CD4-positive, alpha-beta T cell (primary cell): ENCODE data around the gene PIK3C2A. TPM values are rescaled to one million over a fixed set of nuclear protein-coding genes. Genes with fewer than 3 reads are reported as not detected.
A peak's percentile ranks its signal among the peaks of the same experiment; 100 is the strongest.

Source experiments
- ATAC-seq: fragments of 200-7000 bp; cut with Tn5 transposase; one replicate; pipeline ENCODE4 v1.10.0; 2022; ENCODE audit warnings: mild to moderate bottlenecking; ENCODE audit not compliant: poor library complexity
- CTCF ChIA-PET: fragments of 350-600 bp; sonication (Branson Sonifier 250); formaldehyde crosslinking; loops from one replicate; lab custom pipeline; 2021; ENCODE audit warnings: antibody characterized with exemption, inconsistent platforms; lab: Charles Lee
- POLR2A ChIA-PET: fragments of 350-600 bp; sonication (Branson Sonifier 250); formaldehyde crosslinking; loops from one replicate; lab custom pipeline; 2021; ENCODE audit warnings: antibody characterized with exemption, inconsistent platforms; lab: Charles Lee
- DNase-seq, 14 experiments: peaks; one replicate each; pipeline ENCODE4 v3.0.0-alpha.2; 2013 to 2020; ENCODE audit warnings: mixed read lengths in 2 of 14
- H3K27ac ChIP-seq, 2 donors: one replicate each; pipeline versions ENCODE4 v1.5.1 to v1.7.0; 2013; ENCODE audit warnings: low read length in 2 of 2, low read depth in 1 of 2, mild to moderate bottlenecking in 1 of 2
- H3K27me3 ChIP-seq, 2 experiments: 1 replicate in 1 of 2; 2 replicates in 1 of 2; pipeline versions ENCODE4 v1.6.1 to v1.7.0; 2013; ENCODE audit warnings: low read length in 2 of 2, control low read depth in 1 of 2, mild to moderate bottlenecking in 1 of 2, moderate library complexity in 1 of 2; ENCODE audit not compliant: insufficient read depth in 2 of 2, control insufficient read depth in 1 of 2
- H3K36me3 ChIP-seq: one replicate; pipeline ENCODE4 v1.6.1; 2013; ENCODE audit warnings: low read length, control low read depth; ENCODE audit not compliant: insufficient read depth
- H3K4me1 ChIP-seq: one replicate; pipeline ENCODE4 v1.6.1; 2013; ENCODE audit warnings: low read length, control low read depth; ENCODE audit not compliant: insufficient read depth
- H3K4me3 ChIP-seq: one replicate; pipeline ENCODE4 v1.5.1; 2013; ENCODE audit warnings: mild to moderate bottlenecking, low read length, moderate library complexity
- H3K9me3 ChIP-seq, 2 experiments: 1 replicate in 1 of 2; 2 replicates in 1 of 2; pipeline versions ENCODE4 v1.6.1 to v1.7.0; 2013; ENCODE audit warnings: low read length in 2 of 2, mild to moderate bottlenecking in 2 of 2, control low read depth in 1 of 2, moderate library complexity in 1 of 2; ENCODE audit not compliant: control insufficient read depth in 1 of 2, insufficient read depth in 1 of 2
- H3K27ac Mint-ChIP-seq: one replicate; pipeline ENCODE4 v1.8.0; 2020; ENCODE audit warnings: mixed read lengths
- H3K27me3 Mint-ChIP-seq: one replicate; pipeline ENCODE4 v1.8.0; 2021; ENCODE audit warnings: mixed read lengths
- H3K36me3 Mint-ChIP-seq: one replicate; pipeline ENCODE4 v1.8.0; 2021; ENCODE audit warnings: low read depth, mixed read lengths
- H3K4me1 Mint-ChIP-seq: one replicate; pipeline ENCODE4 v1.8.0; 2021; ENCODE audit warnings: low read depth, mixed read lengths
- H3K4me3 Mint-ChIP-seq: one replicate; pipeline ENCODE4 v1.8.0; 2020; ENCODE audit warnings: mild to moderate bottlenecking, mixed read lengths
- H3K9me3 Mint-ChIP-seq: one replicate; pipeline ENCODE4 v1.8.0; 2020; ENCODE audit warnings: mixed read lengths
- CTCF ChIP-seq: fragments of 200-600 bp; IDR thresholded peaks from one replicate; pipeline ENCODE4 v1.8.0; 2022; ENCODE audit warnings: antibody characterized with exemption, mild to moderate bottlenecking
- intact Hi-C, 2 experiments: fragments of 100-400 bp; cut with DNase I in 1 of 2; cut with micrococcal nuclease in 1 of 2; formaldehyde crosslinking; loops; one replicate each; pipeline versions ENCODE4 v1.15.1 to v1.9.0; 2023 to 2025; cut with DNase I, micrococcal nuclease
- total RNA-seq, 174 experiments: library from RNA in 2 of 174; stranded (reverse) in 2 of 174; gene quantifications; one replicate each; pipeline ENCODE4 v1.2.3 and lab custom pipeline; 2021 to 2026

Gene PIK3C2A
- total RNA-seq, 2 experiments from 2014 or later, result 39.2 to 43.0 TPM

- ATAC-seq (no peak), DNase-seq (no peak)
- ChIA-PET CTCF (no interaction called here), POLR2A (interaction anchor here (0.9 to 2.0 kb wide), 3 partner anchors 45 to 197 kb away, joined by 3 to 35 read pairs (median 4); partner anchors contain the start of gene RPS13)
- Histone ChIP-seq H3K27ac (no peak overlapping the region), H3K27me3 (no peaks in the 10 kb centered on the region), H3K4me3 (peak overlapping the region; percentile 95), H3K4me1 (peaks cover 27% of the 10 kb centered on the region), H3K9me3 (no peaks in the 10 kb centered on the region), H3K36me3 (peaks cover 9% of the 10 kb centered on the region)
- intact Hi-C loops, result loop anchor here (5.0 to 10.0 kb wide), 8 partner anchors 129 to 1191 kb away; partner anchors contain the start of genes C11orf58 (in 1 of the 2), GTF2H1 (in 1 of the 2), HPS5 (in 1 of the 2) and NCR3LG1 (in 1 of the 2)
- Mint-ChIP-seq H3K4me3 (peak overlapping the region; percentile 95), H3K27me3 (no peaks in the 10 kb centered on the region), H3K27ac (peak overlapping the region; percentile 90), H3K9me3 (no peaks in the 10 kb centered on the region), H3K36me3 (peaks cover 34% of the 10 kb centered on the region), H3K4me1 (peaks cover 48% of the 10 kb centered on the region)
- TF ChIP-seq CTCF, result no peak
Measured at GRCh38 chr11:17206463-17206862, 1.3 kb downstream of the PIK3C2A start.

GRCh38 chr11:17197431-17197898, 10.3 kb downstream of the PIK3C2A start:
- POLR2A ChIA-PET, result no interaction called here
- no peaks in the 10 kb centered on the region for H3K27me3 ChIP-seq
- H3K4me3 ChIP-seq, result no peak overlapping the region
- H3K9me3 ChIP-seq, result no peaks in the 10 kb centered on the region
- H3K9me3 Mint-ChIP-seq, result no peaks in the 10 kb centered on the region
- no peak overlapping the region for H3K27ac Mint-ChIP-seq
- TF ChIP-seq CTCF, result no peak
- intact Hi-C loops, result no loop called here
- H3K27me3 Mint-ChIP-seq, result no peaks in the 10 kb centered on the region
- ATAC-seq (no peak), DNase-seq (no peak)
- CTCF ChIA-PET, result no interaction called here
- H3K36me3 Mint-ChIP-seq, result peaks cover 48% of the 10 kb centered on the region
- peaks cover 35% of the 10 kb centered on the region for H3K4me1 Mint-ChIP-seq
- peaks cover 13% of the 10 kb centered on the region for H3K36me3 ChIP-seq
- H3K27ac ChIP-seq, result no peak overlapping the region
- no peak overlapping the region for H3K4me3 Mint-ChIP-seq
- no peaks in the 10 kb centered on the region for H3K4me1 ChIP-seq

DNA sequence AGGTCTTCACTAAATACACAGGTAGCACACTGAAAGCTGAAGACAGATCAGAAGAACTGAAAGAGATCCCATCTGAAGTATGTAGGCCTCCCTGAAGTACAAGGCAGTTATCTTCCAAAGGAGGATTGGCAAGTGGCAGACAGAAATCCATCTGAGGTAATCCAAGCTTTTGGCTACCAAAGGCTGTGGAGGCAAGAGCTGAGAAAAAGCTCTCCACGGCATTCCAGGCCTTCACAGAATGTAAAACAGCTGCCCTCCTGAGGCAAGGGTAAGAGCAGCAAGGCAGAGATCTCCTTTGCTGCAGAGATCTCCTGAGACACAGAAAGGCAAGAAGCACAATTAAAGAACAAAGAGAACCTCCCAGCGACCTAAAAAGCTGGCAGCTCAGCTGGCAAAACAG, 19.1 kb downstream of the PIK3C2A start:
- H3K4me1 ChIP-seq, result no peaks in the 10 kb centered on the region
- no peak overlapping the region for H3K27ac ChIP-seq
- no peaks in the 10 kb centered on the region for H3K9me3 Mint-ChIP-seq
- TF ChIP-seq CTCF, result no peak
- DNase-seq (no peak), ATAC-seq (no peak)
- peaks cover 22% of the 10 kb centered on the region for H3K36me3 ChIP-seq
- H3K27me3 Mint-ChIP-seq, result no peaks in the 10 kb centered on the region
- H3K9me3 ChIP-seq, result no peaks in the 10 kb centered on the region
- ChIA-PET CTCF (no interaction called here), POLR2A (no interaction called here)
- peaks cover 55% of the 10 kb centered on the region for H3K36me3 Mint-ChIP-seq
- no peak overlapping the region for H3K4me3 Mint-ChIP-seq
- H3K27ac Mint-ChIP-seq, result no peak overlapping the region
- no peak overlapping the region for H3K4me3 ChIP-seq
- H3K27me3 ChIP-seq, result no peaks in the 10 kb centered on the region
- intact Hi-C loops, result no loop called here
- peaks cover 31% of the 10 kb centered on the region for H3K4me1 Mint-ChIP-seq
